ENCODE measurements around the gene CRB1. TPM values are rescaled to one million over a fixed set of nuclear protein-coding genes. Genes with fewer than 3 reads are reported as not detected.

Gene CRB1
- total and polyA plus RNA-seq, 2 of the 8 experiments (the other 6 are each of a cell fraction or from before 2014, with no cell fraction given) = 0.03 TPM; not detected in 1

- H4K5ac ChIP-seq (ENCODE audit: insufficient read length, low read depth, low read length) = no peak overlapping the region
- H2BK12ac ChIP-seq (ENCODE audit: low read depth, low read length) = no peak overlapping the region
- ChIA-PET CTCF (ENCODE audit: partially characterized antibody) (interaction anchor here (0.8 to 3.7 kb wide), 2 partner anchors 8 to 420 kb away, joined by 5 to 18 read pairs; no protein-coding TSS in a partner anchor), POLR2A (ENCODE audit: partially characterized antibody) (no interaction called here)
- H3K9me3 ChIP-seq (ENCODE audit: insufficient read depth in 2 of 2, low read depth in 1 of 2, low read length in 1 of 2) = no peaks in the 10 kb centered on the region
- H3K14ac ChIP-seq (ENCODE audit: insufficient read length) = no peak overlapping the region
- no peaks in the 10 kb centered on the region for H3K36me3 ChIP-seq (ENCODE audit: control insufficient read depth in 2 of 4, insufficient read depth in 4 of 4, low read length in 3 of 4)
- no peak for DNase-seq (ENCODE audit: low read depth in 1 of 2, low spot score in 2 of 2)
- no peak overlapping the region for H3K18ac ChIP-seq (ENCODE audit: extremely low read depth, low read length)
- peaks cover 0 to 2% (median 0%) of the 10 kb centered on the region in 4 experiments; a peak in 1 of 7 replicates for H3K4me1 ChIP-seq (replicated peaks in 1 of 4; ENCODE audit: control insufficient read depth in 3 of 4, insufficient read depth in 4 of 4, low read length in 3 of 4)
- WGBS, 2 experiments (ENCODE audit: extremely low coverage in 1 of 2, insufficient coverage in 1 of 2, insufficient read length in 1 of 2, insufficient replicate concordance in 2 of 2, low coverage in 1 of 2, low lambda C conversion rate in 2 of 2, missing lambda C conversion rate in 1 of 2) = 88% methylated on average over 4 of the region's 4 CpGs; no CpG with 5 or more reads in 1 of the 2 experiments
- no peak overlapping the region for H2BK5ac ChIP-seq (ENCODE audit: low read depth, low read length)
- H2AK5ac ChIP-seq (ENCODE audit: low read depth, low read length) = no peak overlapping the region
- no peak overlapping the region for H3K9ac ChIP-seq (replicated peaks in 1 of 4; ENCODE audit: extremely low read depth in 1 of 4, low read depth in 3 of 4, low read length in 3 of 4)
- H3K79me1 ChIP-seq (ENCODE audit: low read depth, low read length) = no peaks in the 10 kb centered on the region
- no peak overlapping the region for H2BK15ac ChIP-seq (ENCODE audit: low read length)
- H3K79me2 ChIP-seq (ENCODE audit: control insufficient read depth in 1 of 2, insufficient read depth in 2 of 2, low read length in 2 of 2) = no peaks in the 10 kb centered on the region
- H2BK20ac ChIP-seq (ENCODE audit: low read length) = no peak overlapping the region
- TF ChIP-seq JUN (IDR thresholded peaks at IDR 0.05; ENCODE audit: low read depth, low read length) = no peak
- TF ChIP-seq TAF1 (IDR thresholded peaks at IDR 0.05; ENCODE audit: low read depth, low read length) = no peak
- no peak for TF ChIP-seq ATF2 (IDR thresholded peaks at IDR 0.05; ENCODE audit: low read length)
- TF ChIP-seq SAP30 (IDR thresholded peaks at IDR 0.05; ENCODE audit: insufficient read depth, insufficient replicate concordance, low read length) = no peak
- TF ChIP-seq E2F6 (IDR thresholded peaks at IDR 0.05) = no peak
- TF ChIP-seq SIN3A (conservative IDR thresholded peaks at IDR 0.05 in 1 of 2, IDR thresholded peaks at IDR 0.05 in 1 of 2; ENCODE audit: low read depth in 1 of 2, low read length in 2 of 2) = no peak
- no peak for TF ChIP-seq KDM5A (IDR thresholded peaks at IDR 0.05; ENCODE audit: low read length)
- no peak for TF ChIP-seq CEBPB (IDR thresholded peaks at IDR 0.05; ENCODE audit: low read depth, low read length)
- no peak overlapping the region for H3K27ac ChIP-seq (ENCODE audit: low read depth, low read length)
- H3K56ac ChIP-seq (replicated peaks; ENCODE audit: insufficient read length, low read depth, low read length) = no peak overlapping the region
- no peak overlapping the region for H4K91ac ChIP-seq (replicated peaks; ENCODE audit: insufficient read length, low read length)
- FAIRE-seq = no peak
- no peak overlapping the region for H2BK120ac ChIP-seq (replicated peaks; ENCODE audit: low read depth, low read length)
- H4K8ac ChIP-seq (ENCODE audit: extremely low read depth, insufficient read depth, low read length) = no peak overlapping the region
- no peak overlapping the region for H2AFZ ChIP-seq (ENCODE audit: low read length)
- no peak overlapping the region for H3K4me3 ChIP-seq (ENCODE audit: extremely low read depth in 1 of 4, insufficient read depth in 2 of 4, low read depth in 3 of 4, low read length in 4 of 4)
- H3K4me2 ChIP-seq (ENCODE audit: insufficient read depth in 1 of 2, low read depth in 2 of 2, low read length in 2 of 2) = no peak overlapping the region
- no peak overlapping the region for H3K23ac ChIP-seq (ENCODE audit: insufficient read length)
- no peak overlapping the region for H3K4ac ChIP-seq (replicated peaks; ENCODE audit: insufficient read length, low read depth, low read length)
- no peaks in the 10 kb centered on the region for H3K23me2 ChIP-seq (ENCODE audit: low read depth, low read length)
- H3K27me3 ChIP-seq (replicated peaks in 1 of 4; ENCODE audit: control insufficient read depth in 3 of 4, extremely low read depth in 1 of 4, insufficient read depth in 3 of 4, low read length in 3 of 4) = no peaks in the 10 kb centered on the region
- no peaks in the 10 kb centered on the region for H4K20me1 ChIP-seq (replicated peaks in 1 of 2; ENCODE audit: control insufficient read depth in 1 of 2, insufficient read depth in 2 of 2, low read length in 2 of 2)
Observed at GRCh38 chr1:197510691-197511378, 242.8 kb downstream of the CRB1 start.
